ENCODE measurements around the gene PPP2R2C. TPM values are rescaled to one million over a fixed set of nuclear protein-coding genes. Genes with fewer than 3 reads are reported as not detected.

The PPP2R2C gene
- total and polyA plus RNA-seq, 9 of the 15 experiments (the other 6 are each of a cell fraction or from before 2014, with no cell fraction given): 0.04 to 0.06 TPM; not detected in 7

- no peak for TF ChIP-seq BRF2 (IDR thresholded peaks at IDR 0.05; ENCODE audit: borderline replicate concordance, insufficient read depth, insufficient read length)
- TF ChIP-seq ZNF24 (IDR thresholded peaks at IDR 0.05): no peak
- TF ChIP-seq MAFG (tag; conservative IDR thresholded peaks at IDR 0.05): no peak
- no peak for TF ChIP-seq STAT5B (CRISPR knock-in tag; IDR thresholded peaks at IDR 0.05)
- TF ChIP-seq FIP1L1 (IDR thresholded peaks at IDR 0.05; ENCODE audit: low read depth, low read length, poor library complexity, severe bottlenecking): no peak
- TF ChIP-seq MTF1 (CRISPR knock-in tag; IDR thresholded peaks at IDR 0.05; ENCODE audit: borderline replicate concordance): no peak
- no peak for TF ChIP-seq MXD1 (CRISPR knock-in tag; IDR thresholded peaks at IDR 0.05; ENCODE audit: borderline replicate concordance, poor library complexity, severe bottlenecking)
Observed at GRCh38 chr4:6415031-6415705, 57.2 kb downstream of the PPP2R2C start (continued).

GRCh38 chr4:6414578-6414977 lies 57.8 kb downstream of the PPP2R2C start:
- in situ Hi-C loops (cut with MboI): no loop called here
- H3K27me3 ChIP-seq (ENCODE audit: control insufficient read depth in 2 of 2, insufficient read depth in 2 of 2, low read length in 2 of 2): peaks cover 3 to 23% of the 10 kb centered on the region in 2 experiments; a peak in 3 of 5 replicates
- no peak overlapping the region for H3K4me2 ChIP-seq (ENCODE audit: insufficient read depth, low read length)
- no TSS peak for BruUV-seq (replicated peaks)
- POLR2A ChIA-PET: no interaction called here
- H3K4me1 ChIP-seq (replicated peaks in 1 of 2; ENCODE audit: control insufficient read depth in 2 of 2, insufficient read depth in 2 of 2, low read length in 2 of 2): no peaks in the 10 kb centered on the region
- no peaks in the 10 kb centered on the region; the same call in 1 of the 2 replicates for H4K20me1 ChIP-seq (replicated peaks; ENCODE audit: control insufficient read depth, insufficient read depth, low read length)
- H3K4me3 ChIP-seq: no peak overlapping the region
- H2AFZ ChIP-seq (ENCODE audit: low read depth, low read length): no peak overlapping the region
- DNase-seq (ENCODE audit: extremely low read depth in 1 of 4, low spot score in 3 of 4): no peak
- intact Hi-C loops (cut with micrococcal nuclease): no loop called here
- H3K27ac ChIP-seq (ENCODE audit: extremely low read depth, low read depth, low read length): no peak overlapping the region
- no peaks in the 10 kb centered on the region for H3K9me1 ChIP-seq (ENCODE audit: control insufficient read depth, insufficient read depth, low read length)
- no peaks in the 10 kb centered on the region for H3K9me3 ChIP-seq (replicated peaks; ENCODE audit: control insufficient read depth, insufficient read depth, low read depth, low read length)
- WGBS (ENCODE audit: insufficient coverage, low coverage, missing lambda C conversion rate): 0% methylated on average over 6 of the region's 6 CpGs
- CTCF ChIA-PET (ENCODE audit: low intra/inter-chr PET ratio): no interaction called here
- H3K9ac ChIP-seq (ENCODE audit: insufficient read depth in 1 of 2, low read depth in 2 of 2, low read length in 2 of 2): no peak overlapping the region
- no peaks in the 10 kb centered on the region for H3K79me2 ChIP-seq (ENCODE audit: control insufficient read depth, insufficient read depth, low read length)
- ATAC-seq: no peak
- H3K36me3 ChIP-seq (ENCODE audit: control insufficient read depth, insufficient read depth, low read length): no peaks in the 10 kb centered on the region
- FAIRE-seq: no peak
- TF ChIP-seq E4F1 (CRISPR knock-in tag; IDR thresholded peaks at IDR 0.05; ENCODE audit: borderline replicate concordance) (no peak), CREM (IDR thresholded peaks at IDR 0.05; ENCODE audit: low read depth) (no peak), NFYB (IDR thresholded peaks at IDR 0.05; ENCODE audit: extremely low read depth, insufficient read length) (no peak), ZMIZ1 (IDR thresholded peaks at IDR 0.05; ENCODE audit: low read depth in 2 of 2, low read length in 2 of 2) (no peak), ESRRB (CRISPR knock-in tag; IDR thresholded peaks at IDR 0.05; ENCODE audit: borderline replicate concordance) (no peak)
